Naive thymus-derived CD4-positive, alpha-beta T cell (primary cell): Measurements from ENCODE around the gene TECPR2. TPM values are rescaled to one million over a fixed set of nuclear protein-coding genes. Genes with fewer than 3 reads are reported as not detected.

Experiments used
- ATAC-seq: fragments of 150-1000 bp; cut with Tn5 transposase; 2 replicates; pipeline ENCODE4 v1.10.0; 2021; ENCODE audit warnings: mild to moderate bottlenecking, moderate library complexity
- CTCF ChIA-PET: fragments of 350-600 bp; sonication (Branson Sonifier 250); formaldehyde crosslinking; loops from one replicate; lab custom pipeline; 2021; ENCODE audit warnings: antibody characterized with exemption; lab: Charles Lee
- POLR2A ChIA-PET: fragments of 350-600 bp; sonication (Branson Sonifier 250); formaldehyde crosslinking; loops from one replicate; lab custom pipeline; 2021; ENCODE audit warnings: antibody characterized with exemption, inconsistent platforms; lab: Charles Lee
- DNase-seq, 9 donors: peaks; one replicate each; pipeline versions ENCODE4 v3.0.0 to v3.0.0-alpha.2; 2020 to 2022; ENCODE audit warnings: mixed read lengths in 1 of 9
- H3K27ac ChIP-seq: one replicate; pipeline ENCODE4 v1.7.0; 2013; ENCODE audit warnings: mild to moderate bottlenecking, low read depth, low read length, moderate library complexity
- H3K27me3 ChIP-seq, 2 donors: one replicate each; pipeline ENCODE4 v1.7.0; 2013; ENCODE audit warnings: low read length in 2 of 2, mild to moderate bottlenecking in 2 of 2, moderate library complexity in 2 of 2; ENCODE audit not compliant: control insufficient read depth in 2 of 2, insufficient read depth in 2 of 2
- H3K36me3 ChIP-seq, 3 experiments: 1 replicate in 2 of 3; 2 replicates in 1 of 3; pipeline ENCODE4 v1.7.0; 2013; ENCODE audit warnings: low read length in 3 of 3, mild to moderate bottlenecking in 3 of 3, moderate library complexity in 1 of 3; ENCODE audit not compliant: insufficient read depth in 3 of 3, control insufficient read depth in 2 of 3
- H3K4me1 ChIP-seq, 2 donors: one replicate each; pipeline ENCODE4 v1.7.0; 2013; ENCODE audit warnings: low read length in 2 of 2, mild to moderate bottlenecking in 2 of 2, moderate library complexity in 1 of 2; ENCODE audit not compliant: control insufficient read depth in 2 of 2, insufficient read depth in 2 of 2
- H3K4me3 ChIP-seq: 2 replicates; pipeline ENCODE4 v1.7.0; 2013; ENCODE audit warnings: mild to moderate bottlenecking, low read length
- H3K9me3 ChIP-seq, 3 experiments: 1 replicate in 2 of 3; 2 replicates in 1 of 3; pipeline ENCODE4 v1.7.0; 2013; ENCODE audit warnings: low read length in 3 of 3; ENCODE audit not compliant: control insufficient read depth in 2 of 3
- H3K27ac Mint-ChIP-seq, 9 donors: one replicate each; pipeline ENCODE4 v1.8.0; 2020 to 2022; ENCODE audit warnings: mixed read lengths in 9 of 9, mild to moderate bottlenecking in 8 of 9, moderate library complexity in 5 of 9, inconsistent platforms in 2 of 9
- H3K27me3 Mint-ChIP-seq, 5 donors: one replicate each; pipeline ENCODE4 v1.8.0; 2021 to 2022; ENCODE audit warnings: mixed read lengths in 5 of 5, mild to moderate bottlenecking in 1 of 5
- H3K36me3 Mint-ChIP-seq, 5 donors: one replicate each; pipeline ENCODE4 v1.8.0; 2020 to 2022; ENCODE audit warnings: mixed read lengths in 5 of 5, mild to moderate bottlenecking in 3 of 5, inconsistent platforms in 1 of 5
- H3K4me1 Mint-ChIP-seq, 7 donors: one replicate each; pipeline ENCODE4 v1.8.0; 2020 to 2022; ENCODE audit warnings: mixed read lengths in 7 of 7, mild to moderate bottlenecking in 3 of 7, inconsistent platforms in 1 of 7
- H3K4me3 Mint-ChIP-seq, 10 donors: one replicate each; pipeline ENCODE4 v1.8.0; 2020 to 2022; ENCODE audit warnings: mild to moderate bottlenecking in 10 of 10, mixed read lengths in 10 of 10, moderate library complexity in 6 of 10, inconsistent platforms in 2 of 10
- H3K9me3 Mint-ChIP-seq, 11 donors: one replicate each; pipeline ENCODE4 v1.8.0; 2020 to 2022; ENCODE audit warnings: mixed read lengths in 11 of 11, mild to moderate bottlenecking in 4 of 11, inconsistent platforms in 1 of 11, moderate library complexity in 1 of 11
- intact Hi-C, 2 donors: fragments of 100-400 bp; cut with micrococcal nuclease; formaldehyde crosslinking; loops; one replicate each; pipeline ENCODE4 v1.15.1; 2023
- polyA plus RNA-seq, 2 donors: library from polyadenylated mRNA; unstranded; fragments of 300-500 nt; fragmentation: Illumina TruSeq; gene quantifications; one replicate each; pipeline ENCODE4 v1.2.3, GENCODE V29; 2021
- total RNA-seq, 6 experiments: library from RNA in 5 of 6; stranded (reverse) in 5 of 6; gene quantifications; 1 replicate in 5 of 6; 2 replicates in 1 of 6; pipeline ENCODE4 v1.2.3 and lab custom pipeline; 2021 to 2026

The TECPR2 gene
- total and polyA plus RNA-seq, 7 experiments from 2014 or later: 5.2 to 12.9 (median 10.0) TPM

DNA sequence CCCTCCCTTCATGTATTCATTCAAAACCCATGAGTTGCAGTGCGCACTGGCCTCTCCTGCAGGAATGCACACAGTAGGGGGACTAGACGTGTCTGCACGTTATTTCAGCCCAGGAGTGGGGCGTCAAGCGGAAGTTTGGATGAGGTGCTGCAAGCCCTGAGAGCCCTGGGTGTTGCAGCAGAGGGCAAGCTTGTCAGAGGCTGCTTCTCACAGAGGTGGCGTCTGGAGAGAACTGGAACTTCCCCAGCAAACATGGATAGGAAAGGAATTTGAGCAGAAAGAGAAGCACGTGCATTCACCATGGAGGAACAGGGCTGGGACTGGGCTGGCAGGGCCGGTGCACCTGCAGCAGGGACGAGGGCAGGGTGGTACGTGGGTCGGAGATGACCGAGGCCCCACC, 64.9 kb downstream of the TECPR2 start:
- POLR2A ChIA-PET: interaction anchor here (0.7 kb wide), 1 partner anchor 105 kb away, joined by 5 read pairs; no protein-coding TSS in a partner anchor
- Mint-ChIP-seq H3K36me3 (peaks cover 3 to 40% (median 9%) of the 10 kb centered on the region in 5 donors), H3K9me3 (no peaks in the 10 kb centered on the region), H3K27me3 (no peaks in the 10 kb centered on the region), H3K4me3 (no peak overlapping the region), H3K27ac (no peak overlapping the region), H3K4me1 (peaks cover 0 to 4% (median 0%) of the 10 kb centered on the region in 7 donors)
- CTCF ChIA-PET: interaction anchor here (0.8 kb wide), 1 partner anchor 13 kb away, joined by 3 read pairs; no protein-coding TSS in a partner anchor
- Histone ChIP-seq H3K27ac (no peak overlapping the region), H3K4me3 (no peak overlapping the region), H3K27me3 (no peaks in the 10 kb centered on the region), H3K9me3 (no peaks in the 10 kb centered on the region), H3K36me3 (peaks cover 0 to 8% (median 0%) of the 10 kb centered on the region in 3 experiments), H3K4me1 (no peaks in the 10 kb centered on the region)
- DNase-seq (no peak), ATAC-seq (no peak)
- intact Hi-C loops: no loop called here

DNA sequence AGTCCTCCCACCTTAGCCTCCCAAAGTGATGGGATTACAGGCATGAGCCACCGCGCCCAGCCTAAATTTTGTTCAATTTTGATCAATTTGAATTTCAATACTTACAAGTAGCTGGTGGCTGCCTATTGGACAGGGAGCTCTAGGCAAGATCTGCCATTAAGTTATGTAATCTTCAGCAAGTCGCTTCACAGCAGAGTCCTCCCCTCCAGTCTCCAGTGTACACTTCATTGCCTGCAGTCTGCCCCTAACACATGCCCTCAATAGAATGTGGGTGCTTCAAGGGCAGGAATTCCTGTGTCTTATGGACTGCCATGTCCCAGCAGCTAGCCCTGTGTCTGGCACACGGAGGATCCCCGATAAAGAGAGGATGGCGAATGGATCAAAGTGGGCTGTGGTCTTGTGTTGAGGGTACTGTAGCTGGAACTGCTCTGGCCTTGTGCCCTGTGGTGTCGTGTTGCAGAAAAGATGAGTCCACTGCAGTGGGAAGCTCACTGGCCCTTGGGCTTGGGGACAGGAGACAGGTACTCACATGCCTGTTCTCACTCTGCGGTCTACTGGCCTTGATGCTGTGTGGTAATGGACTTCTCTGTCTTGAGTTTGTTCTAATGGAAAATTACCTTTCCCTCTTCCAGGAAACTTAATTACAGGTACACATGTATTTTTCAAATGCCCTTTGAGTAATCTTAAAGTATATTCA, 67.6 kb downstream of the TECPR2 start:
- CTCF ChIA-PET: no interaction called here
- intact Hi-C loops: no loop called here
- Mint-ChIP-seq H3K4me3 (no peak overlapping the region), H3K4me1 (peaks cover 0 to 4% (median 0%) of the 10 kb centered on the region in 7 donors), H3K9me3 (no peaks in the 10 kb centered on the region), H3K27me3 (no peaks in the 10 kb centered on the region), H3K27ac (peak overlapping the region in 2 of 9 donors; percentile 2 to 50), H3K36me3 (peaks cover 0 to 36% (median 4%) of the 10 kb centered on the region in 5 donors)
- Histone ChIP-seq H3K9me3 (no peaks in the 10 kb centered on the region), H3K36me3 (peaks cover 0 to 17% (median 0%) of the 10 kb centered on the region in 3 experiments), H3K4me3 (no peak overlapping the region), H3K27me3 (no peaks in the 10 kb centered on the region), H3K27ac (no peak overlapping the region), H3K4me1 (no peaks in the 10 kb centered on the region)
- DNase-seq (no peak), ATAC-seq (no peak)
- POLR2A ChIA-PET: interaction anchor here (0.6 kb wide), 1 partner anchor 166 kb away, joined by 3 read pairs; no protein-coding TSS in a partner anchor

DNA sequence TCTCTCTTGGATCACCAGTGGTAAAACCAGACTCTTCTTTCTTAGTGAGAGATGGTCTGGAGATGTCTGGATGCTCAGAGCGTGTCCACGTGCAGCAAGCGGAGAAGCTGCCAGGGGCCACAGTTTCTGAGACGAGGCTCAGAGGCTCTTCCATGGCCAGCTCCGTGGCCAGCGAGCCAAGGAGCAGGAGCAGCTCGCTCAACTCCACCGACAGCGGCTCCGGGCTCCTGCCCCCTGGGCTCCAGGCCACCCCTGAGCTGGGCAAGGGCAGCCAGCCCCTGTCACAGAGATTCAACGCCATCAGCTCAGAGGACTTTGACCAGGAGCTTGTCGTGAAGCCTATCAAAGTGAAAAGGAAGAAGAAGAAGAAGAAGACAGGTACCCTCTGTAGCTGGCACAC, 69.0 kb downstream of the TECPR2 start:
- DNase-seq (no peak), ATAC-seq (no peak)
- ChIA-PET CTCF (no interaction called here), POLR2A (no interaction called here)
- H3K4me3 ChIP-seq: no peak overlapping the region
- intact Hi-C loops: no loop called here
- Mint-ChIP-seq H3K4me3 (no peak overlapping the region), H3K27me3 (no peaks in the 10 kb centered on the region), H3K27ac (no peak overlapping the region), H3K9me3 (no peaks in the 10 kb centered on the region), H3K4me1 (peaks cover 0 to 2% (median 0%) of the 10 kb centered on the region in 7 donors), H3K36me3 (peaks cover 0 to 35% (median 4%) of the 10 kb centered on the region in 5 donors)
- H3K36me3 ChIP-seq: peaks cover 0 to 20% (median 0%) of the 10 kb centered on the region in 3 experiments
- H3K4me1 ChIP-seq: no peaks in the 10 kb centered on the region
- H3K9me3 ChIP-seq: no peaks in the 10 kb centered on the region
- H3K27me3 ChIP-seq: no peaks in the 10 kb centered on the region
- no peak overlapping the region for H3K27ac ChIP-seq

DNA sequence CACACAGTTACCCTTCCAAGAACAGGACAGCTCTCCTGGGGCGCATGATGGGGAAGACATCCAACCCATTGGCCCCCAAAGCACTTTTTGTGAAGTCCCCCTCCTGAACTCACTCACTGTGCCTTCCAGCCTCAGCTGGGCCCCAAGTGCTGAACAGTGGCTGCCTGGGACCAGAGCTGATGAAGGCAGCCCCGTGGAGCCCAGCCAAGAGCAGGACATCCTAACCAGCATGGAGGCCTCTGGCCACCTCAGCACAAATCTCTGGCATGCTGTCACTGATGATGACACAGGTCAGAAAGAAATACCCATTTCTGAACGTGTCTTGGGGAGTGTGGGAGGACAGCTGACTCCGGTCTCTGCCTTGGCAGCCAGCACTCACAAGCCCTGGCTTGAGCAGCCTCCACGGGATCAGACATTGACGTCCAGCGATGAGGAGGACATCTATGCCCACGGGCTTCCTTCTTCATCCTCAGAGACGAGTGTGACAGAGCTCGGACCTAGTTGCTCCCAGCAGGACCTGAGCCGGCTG, 72.0 kb downstream of the TECPR2 start:
- ATAC-seq: no peak
- Mint-ChIP-seq H3K9me3 (no peaks in the 10 kb centered on the region), H3K4me1 (peaks cover 0 to 8% (median 0%) of the 10 kb centered on the region in 7 donors), H3K4me3 (no peak overlapping the region), H3K27ac (no peak overlapping the region), H3K27me3 (no peaks in the 10 kb centered on the region), H3K36me3 (peaks cover 0 to 26% (median 2%) of the 10 kb centered on the region in 5 donors)
- H3K4me1 ChIP-seq: peaks cover 0 to 5% of the 10 kb centered on the region in 2 donors
- DNase-seq: no peak
- peaks cover 0 to 20% (median 0%) of the 10 kb centered on the region in 3 experiments for H3K36me3 ChIP-seq
- ChIA-PET CTCF (no interaction called here), POLR2A (no interaction called here)
- no peak overlapping the region for H3K4me3 ChIP-seq
- H3K9me3 ChIP-seq: no peaks in the 10 kb centered on the region
- no peak overlapping the region for H3K27ac ChIP-seq
- no peaks in the 10 kb centered on the region for H3K27me3 ChIP-seq
- intact Hi-C loops: loop anchor here in 1 of 2 donors (5.0 kb wide), 1 partner anchor 472 kb away; the partner anchor contains the start of gene DYNC1H1

DNA sequence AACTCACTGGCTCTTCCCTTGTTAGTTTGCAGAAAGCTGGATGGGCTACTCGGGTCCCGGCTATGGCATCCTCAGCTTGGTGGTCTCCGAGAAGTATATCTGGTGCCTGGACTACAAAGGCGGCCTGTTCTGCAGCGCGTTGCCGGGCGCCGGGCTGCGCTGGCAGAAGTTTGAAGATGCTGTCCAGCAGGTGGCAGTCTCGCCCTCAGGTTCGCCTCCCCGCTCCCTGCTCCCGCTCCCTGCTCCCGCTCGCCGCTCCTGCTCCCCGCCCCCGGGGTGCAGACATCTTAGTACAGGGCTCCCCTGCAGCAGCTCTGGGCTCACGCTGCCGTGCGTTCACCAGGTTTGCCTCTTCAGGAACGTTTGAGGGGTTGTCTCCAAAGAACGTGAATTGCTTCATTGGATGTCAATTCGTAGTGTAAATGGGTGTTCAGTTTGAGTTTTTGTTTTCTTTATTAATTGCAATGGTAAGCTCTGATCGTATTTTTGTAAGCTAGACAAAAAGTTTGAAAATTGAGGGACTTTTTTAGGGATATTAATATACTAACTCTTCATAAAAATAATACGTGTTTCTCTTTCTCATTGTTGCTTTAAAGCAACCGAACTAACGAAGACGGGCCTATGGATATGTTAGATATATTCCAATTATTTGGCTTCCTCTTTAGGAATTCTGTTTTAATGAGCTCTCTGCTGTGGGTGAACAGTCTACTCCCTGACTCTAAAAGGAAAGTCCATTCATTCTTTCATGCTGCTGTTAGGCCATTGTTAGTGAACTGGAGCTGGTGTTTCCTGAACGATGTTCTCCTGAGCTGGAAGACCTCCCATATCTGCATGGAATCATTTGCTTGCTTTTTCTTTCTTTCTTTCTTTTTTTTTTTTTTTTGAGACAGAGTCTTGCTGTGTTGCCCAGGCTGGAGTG, 75.5 kb downstream of the TECPR2 start:
- peak; percentile 95 for ATAC-seq
- ChIA-PET POLR2A (interaction anchor here (1.6 kb wide), 1 partner anchor 77 kb away, joined by 7 read pairs; no protein-coding TSS in a partner anchor), CTCF (interaction anchor here (0.6 to 2.1 kb wide), 10 partner anchors 11 to 158 kb away, joined by 3 to 14 read pairs (median 3); no protein-coding TSS in a partner anchor)
- no peaks in the 10 kb centered on the region for H3K27me3 ChIP-seq
- Mint-ChIP-seq H3K27ac (no peak overlapping the region), H3K9me3 (no peaks in the 10 kb centered on the region), H3K36me3 (peaks cover 3 to 27% (median 8%) of the 10 kb centered on the region in 5 donors), H3K4me3 (peak overlapping the region in 1 of 10 donors; percentile 68), H3K27me3 (no peaks in the 10 kb centered on the region), H3K4me1 (peaks cover 0 to 8% (median 0%) of the 10 kb centered on the region in 7 donors)
- H3K36me3 ChIP-seq: peaks cover 0 to 36% (median 0%) of the 10 kb centered on the region in 3 experiments
- H3K4me1 ChIP-seq: peaks cover 0 to 5% of the 10 kb centered on the region in 2 donors
- H3K9me3 ChIP-seq: no peaks in the 10 kb centered on the region
- H3K4me3 ChIP-seq: no peak overlapping the region
- intact Hi-C loops: loop anchor here (1.0 to 5.0 kb wide), 3 partner anchors 71 to 476 kb away; partner anchors contain the start of genes ANKRD9 (in 1 of the 2) and DYNC1H1 (in 1 of the 2)
- no peak overlapping the region for H3K27ac ChIP-seq
- peak; percentile 16 to 72 (median 49) for DNase-seq

DNA sequence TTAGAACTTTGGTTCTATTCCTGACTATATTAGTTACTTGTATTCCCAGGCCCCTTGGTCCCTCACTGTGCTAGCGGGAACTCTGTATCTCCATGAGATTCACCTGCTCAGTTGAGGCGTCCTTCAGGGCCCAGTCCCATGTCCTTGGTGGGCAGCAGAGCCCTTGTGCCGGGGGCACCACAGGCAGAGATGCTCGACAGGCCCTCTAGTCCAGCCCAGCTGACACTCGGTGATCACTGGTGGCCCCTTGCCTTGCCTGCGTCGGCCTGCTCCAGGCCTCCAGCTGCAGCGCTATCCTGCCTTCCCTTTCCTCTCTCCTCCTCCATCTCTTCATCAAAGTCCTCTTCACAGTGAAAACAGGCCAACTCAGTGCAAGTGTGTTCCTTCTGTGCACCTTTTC, 76.8 kb downstream of the TECPR2 start:
- Mint-ChIP-seq H3K4me3 (no peak overlapping the region), H3K4me1 (peaks cover 0 to 8% (median 0%) of the 10 kb centered on the region in 7 donors), H3K27ac (no peak overlapping the region), H3K36me3 (peaks cover 4 to 31% (median 8%) of the 10 kb centered on the region in 5 donors), H3K27me3 (no peaks in the 10 kb centered on the region), H3K9me3 (no peaks in the 10 kb centered on the region)
- H3K27ac ChIP-seq: no peak overlapping the region
- ATAC-seq (no peak), DNase-seq (no peak)
- H3K9me3 ChIP-seq: no peaks in the 10 kb centered on the region
- intact Hi-C loops: loop anchor here in 1 of 2 donors (2.0 to 5.0 kb wide), 2 partner anchors 69 to 477 kb away; partner anchors contain the start of genes ANKRD9 and DYNC1H1
- H3K4me3 ChIP-seq: no peak overlapping the region
- H3K36me3 ChIP-seq: peaks cover 0 to 45% (median 0%) of the 10 kb centered on the region in 3 experiments
- peaks cover 0 to 5% of the 10 kb centered on the region in 2 donors for H3K4me1 ChIP-seq
- H3K27me3 ChIP-seq: no peaks in the 10 kb centered on the region
- CTCF ChIA-PET: interaction anchor here (0.7 kb wide), 1 partner anchor 189 kb away, joined by 3 read pairs; no protein-coding TSS in a partner anchor
- POLR2A ChIA-PET: interaction anchor here (0.7 kb wide), 1 partner anchor 419 kb away, joined by 3 read pairs; no protein-coding TSS in a partner anchor
